Measurements from ENCODE around the gene PTCRA.
"Not testable (repeated sequence)": the region's sequence is repeated elsewhere in the genome, so short reads cannot be mapped to it uniquely, and the experiment has no call there.

GRCh38 chr6:42894041-42894828, 21.6 kb upstream of the PTCRA start:
- not testable (repeated sequence) for TF ChIP-seq CTCF, POLR2AphosphoS5, POLR2A (IDR thresholded peaks at IDR 0.05)
